ENCODE measurements around the gene TMSB10. TPM values are rescaled to one million over a fixed set of nuclear protein-coding genes. Genes with fewer than 3 reads are reported as not detected.
"Not testable (repeated sequence)": the region's sequence is repeated elsewhere in the genome, so short reads cannot be mapped to it uniquely, and the experiment has no call there.

Gene TMSB10
- total and polyA plus RNA-seq, 2 experiments from 2014 or later, result 2,879 to 2,904 TPM

DNA sequence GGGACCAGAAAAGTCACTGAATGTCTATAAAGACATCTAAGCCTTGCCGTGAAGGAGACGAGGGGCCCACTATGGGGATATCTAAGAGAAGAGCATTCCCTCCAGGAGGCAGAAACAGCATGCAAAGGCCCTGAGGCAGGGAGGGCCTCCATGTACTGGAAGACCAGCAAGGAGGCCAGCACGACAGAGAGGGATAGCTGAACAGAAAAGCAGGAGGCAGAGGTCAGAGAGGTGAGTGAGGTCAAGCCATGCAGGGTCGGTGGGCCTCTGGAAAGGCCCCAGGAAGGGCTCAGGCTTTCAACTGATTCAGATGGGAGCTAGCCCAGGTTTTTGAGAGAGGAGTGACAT is 30.3 kb upstream of the TMSB10 start:
- peaks cover 4% of the 10 kb centered on the region for H3K4me1 ChIP-seq (ENCODE audit: insufficient read depth)
- peaks cover 36% of the 10 kb centered on the region for H3K27me3 ChIP-seq
- TF ChIP-seq, protein P1, sequence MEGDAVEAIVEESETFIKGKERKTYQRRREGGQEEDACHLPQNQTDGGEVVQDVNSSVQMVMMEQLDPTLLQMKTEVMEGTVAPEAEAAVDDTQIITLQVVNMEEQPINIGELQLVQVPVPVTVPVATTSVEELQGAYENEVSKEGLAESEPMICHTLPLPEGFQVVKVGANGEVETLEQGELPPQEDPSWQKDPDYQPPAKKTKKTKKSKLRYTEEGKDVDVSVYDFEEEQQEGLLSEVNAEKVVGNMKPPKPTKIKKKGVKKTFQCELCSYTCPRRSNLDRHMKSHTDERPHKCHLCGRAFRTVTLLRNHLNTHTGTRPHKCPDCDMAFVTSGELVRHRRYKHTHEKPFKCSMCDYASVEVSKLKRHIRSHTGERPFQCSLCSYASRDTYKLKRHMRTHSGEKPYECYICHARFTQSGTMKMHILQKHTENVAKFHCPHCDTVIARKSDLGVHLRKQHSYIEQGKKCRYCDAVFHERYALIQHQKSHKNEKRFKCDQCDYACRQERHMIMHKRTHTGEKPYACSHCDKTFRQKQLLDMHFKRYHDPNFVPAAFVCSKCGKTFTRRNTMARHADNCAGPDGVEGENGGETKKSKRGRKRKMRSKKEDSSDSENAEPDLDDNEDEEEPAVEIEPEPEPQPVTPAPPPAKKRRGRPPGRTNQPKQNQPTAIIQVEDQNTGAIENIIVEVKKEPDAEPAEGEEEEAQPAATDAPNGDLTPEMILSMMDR (IDR thresholded peaks at IDR 0.05; ENCODE audit: poor library complexity), result no peak
- TF ChIP-seq EZH2phosphoT487 (IDR thresholded peaks at IDR 0.05; ENCODE audit: low read depth, severe bottlenecking, unreplicated experiment) (no peak), EZH2 (IDR thresholded peaks at IDR 0.05; ENCODE audit: borderline replicate concordance) (no peak)
- no peak overlapping the region for H2AFZ ChIP-seq
- H3K9me3 ChIP-seq (ENCODE audit: low read depth), result no peaks in the 10 kb centered on the region
- 84% methylated on average over 4 of the region's 4 CpGs for WGBS (ENCODE audit: low lambda C conversion rate, missing lambda C conversion rate)
- H4K20me1 ChIP-seq (ENCODE audit: insufficient read depth, poor library complexity, severe bottlenecking), result no peaks in the 10 kb centered on the region
- no peaks in the 10 kb centered on the region for H3K9me2 ChIP-seq (replicated peaks; ENCODE audit: insufficient read depth)
- no peak overlapping the region for H3K4me3 ChIP-seq
- DNase-seq (ENCODE audit: low spot score), result no peak
- no peak overlapping the region for H3K4me2 ChIP-seq
- H3K27ac ChIP-seq, result no peak overlapping the region
- no peaks in the 10 kb centered on the region for H3K79me2 ChIP-seq
- H3K36me3 ChIP-seq (replicated peaks; ENCODE audit: insufficient read depth, low read depth), result no peaks in the 10 kb centered on the region

DNA sequence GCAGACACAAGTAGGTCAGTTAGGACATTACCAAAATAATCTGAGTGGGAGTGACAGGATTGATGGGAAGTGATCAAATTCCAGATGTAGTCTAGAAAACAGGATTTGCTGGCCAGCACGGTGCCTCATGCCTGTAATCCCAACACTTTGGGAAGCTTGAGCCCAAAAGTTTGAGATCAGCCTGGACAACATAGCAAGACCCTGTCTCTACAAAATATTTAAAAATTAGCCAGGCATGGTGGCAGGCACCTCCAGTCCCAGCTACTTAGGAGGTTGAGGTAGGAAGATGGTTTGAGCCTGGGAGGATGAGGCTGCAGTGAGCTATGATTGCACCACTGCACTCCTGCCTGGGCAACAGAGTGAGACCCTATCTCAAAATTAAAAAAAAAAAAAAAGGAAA is 29.8 kb upstream of the TMSB10 start:
- H3K79me2 ChIP-seq; H3K4me1 ChIP-seq (ENCODE audit: insufficient read depth); H2AFZ ChIP-seq; H3K27ac ChIP-seq; H3K4me3 ChIP-seq; H4K20me1 ChIP-seq (ENCODE audit: insufficient read depth, poor library complexity, severe bottlenecking); H3K9me2 ChIP-seq (replicated peaks; ENCODE audit: insufficient read depth); H3K4me2 ChIP-seq; DNase-seq (ENCODE audit: low spot score); H3K36me3 ChIP-seq (replicated peaks; ENCODE audit: insufficient read depth, low read depth); H3K9me3 ChIP-seq (ENCODE audit: low read depth): not testable (repeated sequence)
- H3K27me3 ChIP-seq, result peaks cover 40% of the 10 kb centered on the region
- WGBS (ENCODE audit: low lambda C conversion rate, missing lambda C conversion rate), result 87% methylated on average over 1 of the region's 1 CpG

DNA sequence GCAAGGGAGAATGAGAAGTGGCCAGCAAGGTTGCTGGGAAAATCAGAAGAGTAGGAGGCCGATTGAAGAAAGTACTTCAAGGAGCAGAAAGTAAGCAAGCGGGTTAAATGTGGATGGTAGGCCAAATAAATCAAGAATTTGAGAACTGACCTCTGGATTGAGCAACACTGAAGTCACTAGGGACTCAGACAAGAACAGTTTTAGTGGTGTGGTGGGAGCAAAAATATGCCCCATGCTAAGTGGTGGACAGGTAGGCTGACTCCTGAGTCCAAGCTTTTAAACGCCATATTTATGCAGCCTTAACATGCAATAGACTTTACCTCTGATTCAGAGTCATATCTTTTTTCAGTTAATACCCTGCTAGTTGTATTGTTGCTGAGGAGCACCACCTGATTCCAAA is 29.1 kb upstream of the TMSB10 start:
- DNase-seq (ENCODE audit: low spot score), result no peak
- H3K9me3 ChIP-seq (ENCODE audit: low read depth), result no peaks in the 10 kb centered on the region
- no peak overlapping the region for H3K27ac ChIP-seq
- no peak overlapping the region for H3K4me3 ChIP-seq
- peaks cover 11% of the 10 kb centered on the region for H3K4me1 ChIP-seq (ENCODE audit: insufficient read depth)
- TF ChIP-seq, protein P1 (IDR thresholded peaks at IDR 0.05; ENCODE audit: poor library complexity), result no peak
- TF ChIP-seq EZH2 (IDR thresholded peaks at IDR 0.05; ENCODE audit: borderline replicate concordance) (no peak), EZH2phosphoT487 (IDR thresholded peaks at IDR 0.05; ENCODE audit: low read depth, severe bottlenecking, unreplicated experiment) (no peak)
- no peaks in the 10 kb centered on the region for H3K79me2 ChIP-seq
- no peaks in the 10 kb centered on the region for H3K9me2 ChIP-seq (replicated peaks; ENCODE audit: insufficient read depth)
- H2AFZ ChIP-seq, result no peak overlapping the region
- H4K20me1 ChIP-seq (ENCODE audit: insufficient read depth, poor library complexity, severe bottlenecking), result no peaks in the 10 kb centered on the region
- 96% methylated on average over 3 of the region's 3 CpGs for WGBS (ENCODE audit: low lambda C conversion rate, missing lambda C conversion rate)
- no peak overlapping the region for H3K4me2 ChIP-seq
- H3K27me3 ChIP-seq, result peaks cover 47% of the 10 kb centered on the region
- H3K36me3 ChIP-seq (replicated peaks; ENCODE audit: insufficient read depth, low read depth), result no peaks in the 10 kb centered on the region

DNA sequence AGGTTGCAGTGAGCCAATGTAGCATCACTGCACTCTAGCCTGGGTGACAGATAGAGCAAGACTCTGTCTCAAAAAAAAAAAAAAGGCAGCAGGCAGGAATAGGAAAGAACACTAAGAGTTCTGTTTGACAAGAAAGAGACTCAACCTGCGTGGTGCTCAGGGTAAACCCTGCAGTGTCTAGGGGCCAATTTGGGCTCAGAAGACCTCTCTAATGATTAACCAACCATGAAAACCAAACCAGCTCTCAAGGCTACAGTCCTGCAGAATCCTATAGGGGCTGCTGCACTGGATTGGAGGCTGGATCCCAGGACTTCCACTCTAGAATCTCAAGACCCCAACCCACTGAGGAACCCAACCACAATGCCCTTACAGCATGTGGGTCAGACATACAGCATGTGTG is 27.0 kb upstream of the TMSB10 start:
- Histone ChIP-seq H3K4me2 (no peak overlapping the region), H4K20me1 (ENCODE audit: insufficient read depth, poor library complexity, severe bottlenecking) (no peaks in the 10 kb centered on the region), H3K36me3 (replicated peaks; ENCODE audit: insufficient read depth, low read depth) (no peaks in the 10 kb centered on the region), H3K27me3 (peaks cover 54% of the 10 kb centered on the region), H3K9me2 (replicated peaks; ENCODE audit: insufficient read depth) (no peaks in the 10 kb centered on the region), H3K4me1 (ENCODE audit: insufficient read depth) (peaks cover 14% of the 10 kb centered on the region), H3K9me3 (ENCODE audit: low read depth) (no peaks in the 10 kb centered on the region), H3K79me2 (no peaks in the 10 kb centered on the region), H2AFZ (no peak overlapping the region), H3K27ac (no peak overlapping the region), H3K4me3 (no peak overlapping the region)
- no peak for DNase-seq (ENCODE audit: low spot score)
- WGBS (ENCODE audit: low lambda C conversion rate, missing lambda C conversion rate), result 60% methylated on average over 1 of the region's 1 CpG
- TF ChIP-seq EZH2 (IDR thresholded peaks at IDR 0.05; ENCODE audit: borderline replicate concordance) (no peak), EZH2phosphoT487 (IDR thresholded peaks at IDR 0.05; ENCODE audit: low read depth, severe bottlenecking, unreplicated experiment) (no peak)
- TF ChIP-seq, protein P1 (IDR thresholded peaks at IDR 0.05; ENCODE audit: poor library complexity), result no peak
